ENCODE data around the gene ASNSD1.

DNA sequence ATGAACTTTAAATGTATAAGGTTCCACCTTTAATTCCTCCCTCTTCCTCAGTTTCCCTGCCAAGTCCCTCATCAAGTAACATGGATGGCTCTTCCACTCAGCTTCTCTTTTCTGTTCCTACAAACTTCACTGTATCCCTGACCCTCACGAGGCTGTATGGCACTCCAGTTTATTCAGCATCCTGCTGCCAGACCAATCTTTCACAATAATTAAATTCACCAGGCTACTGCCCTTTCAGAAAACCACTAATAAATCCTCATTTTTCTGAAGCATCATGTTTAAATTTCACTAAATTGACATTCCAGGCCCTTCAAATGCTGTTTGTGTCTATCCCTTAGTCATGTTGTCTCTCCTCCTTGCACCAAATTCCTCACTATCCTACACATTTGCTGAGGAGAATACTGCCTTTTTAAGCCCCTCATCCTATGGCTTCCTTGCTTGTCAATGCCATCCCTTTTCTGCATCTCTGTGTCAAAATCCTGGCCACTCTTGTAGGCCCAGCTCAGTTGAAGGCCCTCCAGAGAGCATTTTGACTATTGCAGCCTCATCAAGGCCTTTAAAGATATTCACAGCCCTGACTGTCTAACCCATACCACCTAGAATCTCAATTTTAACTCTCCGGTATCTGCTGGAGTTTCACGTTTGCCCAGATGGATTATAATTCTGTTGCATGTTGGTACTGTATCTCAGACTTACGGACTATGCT lies 22.8 kb upstream of the ASNSD1 start:
- no peak for TF ChIP-seq GABPA (IDR thresholded peaks at IDR 0.05; ENCODE audit: borderline replicate concordance, insufficient read depth, low read length)
- TF ChIP-seq CTCF (IDR thresholded peaks at IDR 0.05; ENCODE audit: control extremely low read depth in 1 of 3, insufficient read depth in 1 of 3, low read depth in 1 of 3, low read length in 3 of 3) = no peak
- no peak for TF ChIP-seq YY1 (IDR thresholded peaks at IDR 0.05; ENCODE audit: low read depth, low read length)
- no peak for TF ChIP-seq JUN (IDR thresholded peaks at IDR 0.05; ENCODE audit: low read depth, low read length)
- no peak for TF ChIP-seq POLR2A (IDR thresholded peaks at IDR 0.05; ENCODE audit: control extremely low read depth in 1 of 2, low read depth in 2 of 2, low read length in 2 of 2)
- TF ChIP-seq POLR2AphosphoS5 (IDR thresholded peaks at IDR 0.05; ENCODE audit: low read depth, low read length) = no peak
- TF ChIP-seq, protein P1, sequence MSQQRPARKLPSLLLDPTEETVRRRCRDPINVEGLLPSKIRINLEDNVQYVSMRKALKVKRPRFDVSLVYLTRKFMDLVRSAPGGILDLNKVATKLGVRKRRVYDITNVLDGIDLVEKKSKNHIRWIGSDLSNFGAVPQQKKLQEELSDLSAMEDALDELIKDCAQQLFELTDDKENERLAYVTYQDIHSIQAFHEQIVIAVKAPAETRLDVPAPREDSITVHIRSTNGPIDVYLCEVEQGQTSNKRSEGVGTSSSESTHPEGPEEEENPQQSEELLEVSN (IDR thresholded peaks at IDR 0.05) = no peak
- TF ChIP-seq BRCA1 (IDR thresholded peaks at IDR 0.05; ENCODE audit: low read depth, low read length) = no peak
- no peak for TF ChIP-seq RFX5 (IDR thresholded peaks at IDR 0.05; ENCODE audit: borderline replicate concordance, low read depth, low read length)
- TF ChIP-seq EP300 (IDR thresholded peaks at IDR 0.05; ENCODE audit: borderline replicate concordance in 1 of 2, low read depth in 2 of 2, low read length in 2 of 2) = no peak
